ENCODE measurements around the gene SLC7A8.

DNA sequence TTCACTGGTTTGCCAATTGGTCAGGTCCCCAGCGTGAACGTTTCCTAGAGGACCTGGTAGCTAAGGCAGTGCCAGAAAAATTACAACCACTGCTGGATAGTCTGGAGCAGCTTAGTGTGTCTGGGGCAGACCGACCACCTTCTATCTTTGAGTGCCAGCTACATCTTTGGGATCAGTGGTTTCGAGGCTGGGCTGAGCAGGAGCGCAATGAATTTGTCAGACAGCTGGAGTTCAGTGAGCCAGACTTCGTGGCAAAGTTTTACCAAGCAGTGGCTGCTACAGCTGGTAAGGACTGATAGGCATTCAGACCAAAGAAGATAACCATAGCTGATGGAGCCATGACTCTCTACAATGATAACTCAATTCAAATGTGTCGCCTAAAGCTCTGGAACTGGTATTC is 85.7 kb downstream of the SLC7A8 start:
- TF ChIP-seq, protein P1, sequence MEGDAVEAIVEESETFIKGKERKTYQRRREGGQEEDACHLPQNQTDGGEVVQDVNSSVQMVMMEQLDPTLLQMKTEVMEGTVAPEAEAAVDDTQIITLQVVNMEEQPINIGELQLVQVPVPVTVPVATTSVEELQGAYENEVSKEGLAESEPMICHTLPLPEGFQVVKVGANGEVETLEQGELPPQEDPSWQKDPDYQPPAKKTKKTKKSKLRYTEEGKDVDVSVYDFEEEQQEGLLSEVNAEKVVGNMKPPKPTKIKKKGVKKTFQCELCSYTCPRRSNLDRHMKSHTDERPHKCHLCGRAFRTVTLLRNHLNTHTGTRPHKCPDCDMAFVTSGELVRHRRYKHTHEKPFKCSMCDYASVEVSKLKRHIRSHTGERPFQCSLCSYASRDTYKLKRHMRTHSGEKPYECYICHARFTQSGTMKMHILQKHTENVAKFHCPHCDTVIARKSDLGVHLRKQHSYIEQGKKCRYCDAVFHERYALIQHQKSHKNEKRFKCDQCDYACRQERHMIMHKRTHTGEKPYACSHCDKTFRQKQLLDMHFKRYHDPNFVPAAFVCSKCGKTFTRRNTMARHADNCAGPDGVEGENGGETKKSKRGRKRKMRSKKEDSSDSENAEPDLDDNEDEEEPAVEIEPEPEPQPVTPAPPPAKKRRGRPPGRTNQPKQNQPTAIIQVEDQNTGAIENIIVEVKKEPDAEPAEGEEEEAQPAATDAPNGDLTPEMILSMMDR (IDR thresholded peaks at IDR 0.05) = no peak
- TF ChIP-seq, protein P2, sequence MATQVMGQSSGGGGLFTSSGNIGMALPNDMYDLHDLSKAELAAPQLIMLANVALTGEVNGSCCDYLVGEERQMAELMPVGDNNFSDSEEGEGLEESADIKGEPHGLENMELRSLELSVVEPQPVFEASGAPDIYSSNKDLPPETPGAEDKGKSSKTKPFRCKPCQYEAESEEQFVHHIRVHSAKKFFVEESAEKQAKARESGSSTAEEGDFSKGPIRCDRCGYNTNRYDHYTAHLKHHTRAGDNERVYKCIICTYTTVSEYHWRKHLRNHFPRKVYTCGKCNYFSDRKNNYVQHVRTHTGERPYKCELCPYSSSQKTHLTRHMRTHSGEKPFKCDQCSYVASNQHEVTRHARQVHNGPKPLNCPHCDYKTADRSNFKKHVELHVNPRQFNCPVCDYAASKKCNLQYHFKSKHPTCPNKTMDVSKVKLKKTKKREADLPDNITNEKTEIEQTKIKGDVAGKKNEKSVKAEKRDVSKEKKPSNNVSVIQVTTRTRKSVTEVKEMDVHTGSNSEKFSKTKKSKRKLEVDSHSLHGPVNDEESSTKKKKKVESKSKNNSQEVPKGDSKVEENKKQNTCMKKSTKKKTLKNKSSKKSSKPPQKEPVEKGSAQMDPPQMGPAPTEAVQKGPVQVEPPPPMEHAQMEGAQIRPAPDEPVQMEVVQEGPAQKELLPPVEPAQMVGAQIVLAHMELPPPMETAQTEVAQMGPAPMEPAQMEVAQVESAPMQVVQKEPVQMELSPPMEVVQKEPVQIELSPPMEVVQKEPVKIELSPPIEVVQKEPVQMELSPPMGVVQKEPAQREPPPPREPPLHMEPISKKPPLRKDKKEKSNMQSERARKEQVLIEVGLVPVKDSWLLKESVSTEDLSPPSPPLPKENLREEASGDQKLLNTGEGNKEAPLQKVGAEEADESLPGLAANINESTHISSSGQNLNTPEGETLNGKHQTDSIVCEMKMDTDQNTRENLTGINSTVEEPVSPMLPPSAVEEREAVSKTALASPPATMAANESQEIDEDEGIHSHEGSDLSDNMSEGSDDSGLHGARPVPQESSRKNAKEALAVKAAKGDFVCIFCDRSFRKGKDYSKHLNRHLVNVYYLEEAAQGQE (IDR thresholded peaks at IDR 0.05; ENCODE audit: insufficient read depth in 1 of 2, low read depth in 2 of 2, low read length in 1 of 2) = no peak
- TF ChIP-seq POLR2AphosphoS5 (IDR thresholded peaks at IDR 0.05; ENCODE audit: low read depth, low read length) (no peak), TCF7L2 (IDR thresholded peaks at IDR 0.05; ENCODE audit: low read depth, low read length) (no peak)
